HepG2 (cell line): Measurements from ENCODE around the gene EOMES. TPM values are rescaled to one million over a fixed set of nuclear protein-coding genes. Genes with fewer than 3 reads are reported as not detected.
A peak's percentile ranks its signal among the peaks of the same experiment; 100 is the strongest.

ENCODE experiments used
- CEBPB ChIP-seq: IDR thresholded peaks from 2 replicates; pipeline ENCODE4 v1.6.1; 2011; ENCODE audit warnings: low read depth, low read length, improper control_type of control experiment, borderline replicate concordance
- HIVEP1 ChIP-seq: sonication (generic); formaldehyde crosslinking; IDR thresholded peaks from 2 replicates; pipeline ENCODE4 v1.4.0; 2020; ENCODE audit warnings: mild to moderate bottlenecking, missing genetic modification reagents
- MATR3 ChIP-seq: sonication (generic); formaldehyde crosslinking; IDR thresholded peaks from 2 replicates; pipeline ENCODE4 v1.4.0; 2020; ENCODE audit warnings: missing genetic modification reagents
- MYC ChIP-seq: sonication (generic); formaldehyde crosslinking; IDR thresholded peaks from 2 replicates; pipeline ENCODE4 v1.9.0; 2021; ENCODE audit warnings: missing genetic modification reagents, borderline replicate concordance
- PRPF4 ChIP-seq: fragments of 200-400 bp; formaldehyde crosslinking; IDR thresholded peaks from 2 replicates; pipeline ENCODE4 v1.6.1; 2016; ENCODE audit warnings: low read length, low read depth; ENCODE audit not compliant: poor library complexity, severe bottlenecking
- SMYD3 ChIP-seq: sonication (generic); formaldehyde crosslinking; IDR thresholded peaks from 2 replicates; pipeline ENCODE4 v1.8.1; 2023; ENCODE audit warnings: mild to moderate bottlenecking, missing genetic modification reagents
- XRCC5 ChIP-seq: fragments of 200-400 bp; formaldehyde crosslinking; optimal IDR thresholded peaks from 2 replicates; pipeline ENCODE3; 2017; ENCODE audit warnings: mild to moderate bottlenecking, low read length
- ZNF24 ChIP-seq: fragments of 450-650 bp; IDR thresholded peaks from 2 replicates; pipeline ENCODE4 v1.6.1; 2017; ENCODE audit warnings: antibody characterized with exemption, mild to moderate bottlenecking
- ZNF468 ChIP-seq: sonication (generic); formaldehyde crosslinking; IDR thresholded peaks from 2 replicates; pipeline ENCODE4 v1.8.0; 2022; ENCODE audit warnings: mild to moderate bottlenecking, moderate library complexity, missing genetic modification reagents
- ZNF569 ChIP-seq: sonication (generic); formaldehyde crosslinking; IDR thresholded peaks from 2 replicates; pipeline ENCODE4 v1.5.0; 2020; ENCODE audit warnings: mild to moderate bottlenecking, missing genetic modification reagents, moderate library complexity, borderline replicate concordance
- ZNF792 ChIP-seq: IDR thresholded peaks from 2 replicates; pipeline ENCODE4 v1.6.1; 2016
- polyA plus RNA-seq, 8 experiments: library from polyadenylated mRNA; depleted of rRNA in 3 of 8; stranded (reverse) in 7 of 8; unstranded in 1 of 8; fragments of >200 nt; fragmentation: Illumina TruSeq in 4 of 8; extraction: Trizol in 4 of 8; gene quantifications; 2 replicates each; pipeline versions ENCODE4 v1.2.1 to v1.2.3, GENCODE V29; 2011 to 2016; ENCODE audit warnings: low read depth in 4 of 8, missing spikeins in 1 of 8, mixed read lengths in 1 of 8; ENCODE audit not compliant: insufficient read depth in 1 of 8
- total RNA-seq, 5 experiments: library from RNA; depleted of rRNA; stranded (reverse); fragments of >200 nt; fragmentation: Illumina TruSeq; extraction: Trizol; gene quantifications; 2 replicates each; pipeline ENCODE4 v1.2.3, GENCODE V29; 2016; ENCODE audit warnings: low read depth in 1 of 5
- TF ChIP-seq, protein P1 (sequence below): sonication (generic); formaldehyde crosslinking; IDR thresholded peaks from 2 replicates; pipeline ENCODE4 v1.4.0; 2020; ENCODE audit warnings: missing genetic modification reagents
- TF ChIP-seq, protein P2 (sequence below): sonication (generic); formaldehyde crosslinking; IDR thresholded peaks from 2 replicates; pipeline ENCODE4 v1.8.1; 2022; ENCODE audit warnings: mild to moderate bottlenecking, missing genetic modification reagents
- TF ChIP-seq, protein P3 (sequence below): sonication (generic); formaldehyde crosslinking; IDR thresholded peaks from 2 replicates; pipeline ENCODE4 v1.5.0; 2020; ENCODE audit warnings: missing genetic modification reagents
- TF ChIP-seq, protein P4 (sequence below): sonication (generic); formaldehyde crosslinking; IDR thresholded peaks from 2 replicates; pipeline ENCODE4 v1.4.0; 2020; ENCODE audit warnings: missing genetic modification reagents; ENCODE audit errors: not compliant biosample characterization
- TF ChIP-seq, protein P5 (sequence below): IDR thresholded peaks from 2 replicates; pipeline ENCODE4 v1.6.1; 2016; ENCODE audit warnings: low read depth, borderline replicate concordance
- TF ChIP-seq, protein P6 (sequence below): sonication (generic); formaldehyde crosslinking; IDR thresholded peaks from 2 replicates; pipeline ENCODE4 v1.5.1; 2020; ENCODE audit warnings: mild to moderate bottlenecking, missing genetic modification reagents, moderate library complexity
- TF ChIP-seq, protein P7 (sequence below): sonication (generic); formaldehyde crosslinking; IDR thresholded peaks from 2 replicates; pipeline ENCODE4 v1.5.0; 2020; ENCODE audit warnings: mild to moderate bottlenecking, missing genetic modification reagents

Gene EOMES
- total and polyA plus RNA-seq, 2 of the 13 experiments (the other 11 are each of a cell fraction or from before 2014, with no cell fraction given): 0.11 to 0.12 TPM

DNA sequence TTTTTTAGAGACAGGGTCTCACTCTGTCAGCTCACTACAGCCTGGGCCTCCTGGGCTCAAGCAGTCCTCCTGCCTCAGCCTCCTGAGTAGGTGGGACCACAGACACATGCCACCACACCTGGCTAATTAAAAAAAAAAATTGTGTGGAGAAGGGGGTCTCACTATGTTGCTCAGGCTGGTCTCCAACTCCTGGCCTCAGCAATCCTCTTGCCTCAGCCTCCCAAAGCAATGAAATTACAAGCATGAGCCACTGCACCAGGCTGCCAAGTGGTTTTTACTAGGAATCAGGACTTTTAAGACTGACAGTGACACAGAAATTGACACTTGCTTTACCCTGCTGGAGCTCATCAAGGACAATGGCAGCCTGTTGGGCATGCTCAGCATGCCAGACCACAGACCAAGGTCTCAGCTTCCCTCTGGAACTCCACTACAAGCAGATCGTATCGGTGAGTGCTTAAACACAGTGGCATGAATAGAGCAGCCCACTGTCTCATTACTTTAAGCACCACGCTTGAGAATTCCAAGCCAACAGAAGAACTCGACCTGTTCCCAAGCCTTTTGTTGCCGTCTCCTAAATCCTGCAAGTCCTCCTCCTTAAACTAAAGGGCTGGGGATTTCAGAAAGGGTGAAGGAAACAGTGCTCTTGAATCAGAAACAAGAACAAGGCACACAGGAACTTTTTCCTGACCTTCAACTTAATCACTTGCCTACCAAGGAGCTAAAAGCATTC lies 41.4 kb downstream of the EOMES start (continued):
- TF ChIP-seq, protein P1, sequence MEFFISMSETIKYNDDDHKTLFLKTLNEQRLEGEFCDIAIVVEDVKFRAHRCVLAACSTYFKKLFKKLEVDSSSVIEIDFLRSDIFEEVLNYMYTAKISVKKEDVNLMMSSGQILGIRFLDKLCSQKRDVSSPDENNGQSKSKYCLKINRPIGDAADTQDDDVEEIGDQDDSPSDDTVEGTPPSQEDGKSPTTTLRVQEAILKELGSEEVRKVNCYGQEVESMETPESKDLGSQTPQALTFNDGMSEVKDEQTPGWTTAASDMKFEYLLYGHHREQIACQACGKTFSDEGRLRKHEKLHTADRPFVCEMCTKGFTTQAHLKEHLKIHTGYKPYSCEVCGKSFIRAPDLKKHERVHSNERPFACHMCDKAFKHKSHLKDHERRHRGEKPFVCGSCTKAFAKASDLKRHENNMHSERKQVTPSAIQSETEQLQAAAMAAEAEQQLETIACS (CRISPR knock-in tag): no peak
- TF ChIP-seq ZNF468 (CRISPR knock-in tag) (no peak), PRPF4 (no peak), MATR3 (no peak), XRCC5 (no peak), MYC (no peak), CEBPB (no peak), HIVEP1 (no peak), ZNF569 (CRISPR knock-in tag) (no peak), SMYD3 (CRISPR knock-in tag) (0 out of 2 replicates have a peak, but pooled peaks have one; percentile 42), ZNF792 (no peak), ZNF24 (no peak)
- TF ChIP-seq, protein P2, sequence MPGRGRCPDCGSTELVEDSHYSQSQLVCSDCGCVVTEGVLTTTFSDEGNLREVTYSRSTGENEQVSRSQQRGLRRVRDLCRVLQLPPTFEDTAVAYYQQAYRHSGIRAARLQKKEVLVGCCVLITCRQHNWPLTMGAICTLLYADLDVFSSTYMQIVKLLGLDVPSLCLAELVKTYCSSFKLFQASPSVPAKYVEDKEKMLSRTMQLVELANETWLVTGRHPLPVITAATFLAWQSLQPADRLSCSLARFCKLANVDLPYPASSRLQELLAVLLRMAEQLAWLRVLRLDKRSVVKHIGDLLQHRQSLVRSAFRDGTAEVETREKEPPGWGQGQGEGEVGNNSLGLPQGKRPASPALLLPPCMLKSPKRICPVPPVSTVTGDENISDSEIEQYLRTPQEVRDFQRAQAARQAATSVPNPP (CRISPR knock-in tag): no peak
- TF ChIP-seq, protein P3, sequence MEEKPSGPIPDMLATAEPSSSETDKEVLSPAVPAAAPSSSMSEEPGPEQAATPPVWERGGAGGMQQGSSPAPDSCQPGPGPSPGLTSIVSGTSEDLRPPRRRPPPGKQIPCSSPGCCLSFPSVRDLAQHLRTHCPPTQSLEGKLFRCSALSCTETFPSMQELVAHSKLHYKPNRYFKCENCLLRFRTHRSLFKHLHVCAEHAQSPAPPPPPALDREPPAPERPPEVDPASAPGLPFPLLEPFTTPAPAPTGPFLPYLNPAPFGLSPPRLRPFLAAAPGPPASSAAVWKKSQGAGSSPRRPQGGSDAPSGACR (CRISPR knock-in tag): no peak
- TF ChIP-seq, protein P4, sequence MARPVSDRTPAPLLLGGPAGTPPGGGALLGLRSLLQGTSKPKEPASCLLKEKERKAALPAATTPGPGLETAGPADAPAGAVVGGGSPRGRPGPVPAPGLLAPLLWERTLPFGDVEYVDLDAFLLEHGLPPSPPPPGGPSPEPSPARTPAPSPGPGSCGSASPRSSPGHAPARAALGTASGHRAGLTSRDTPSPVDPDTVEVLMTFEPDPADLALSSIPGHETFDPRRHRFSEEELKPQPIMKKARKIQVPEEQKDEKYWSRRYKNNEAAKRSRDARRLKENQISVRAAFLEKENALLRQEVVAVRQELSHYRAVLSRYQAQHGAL (CRISPR knock-in tag): no peak
- TF ChIP-seq, protein P5, sequence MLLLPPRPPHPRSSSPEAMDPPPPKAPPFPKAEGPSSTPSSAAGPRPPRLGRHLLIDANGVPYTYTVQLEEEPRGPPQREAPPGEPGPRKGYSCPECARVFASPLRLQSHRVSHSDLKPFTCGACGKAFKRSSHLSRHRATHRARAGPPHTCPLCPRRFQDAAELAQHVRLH (CRISPR knock-in tag): 0 out of 2 replicates have a peak, but pooled peaks have one; percentile 29
- TF ChIP-seq, protein P6, sequence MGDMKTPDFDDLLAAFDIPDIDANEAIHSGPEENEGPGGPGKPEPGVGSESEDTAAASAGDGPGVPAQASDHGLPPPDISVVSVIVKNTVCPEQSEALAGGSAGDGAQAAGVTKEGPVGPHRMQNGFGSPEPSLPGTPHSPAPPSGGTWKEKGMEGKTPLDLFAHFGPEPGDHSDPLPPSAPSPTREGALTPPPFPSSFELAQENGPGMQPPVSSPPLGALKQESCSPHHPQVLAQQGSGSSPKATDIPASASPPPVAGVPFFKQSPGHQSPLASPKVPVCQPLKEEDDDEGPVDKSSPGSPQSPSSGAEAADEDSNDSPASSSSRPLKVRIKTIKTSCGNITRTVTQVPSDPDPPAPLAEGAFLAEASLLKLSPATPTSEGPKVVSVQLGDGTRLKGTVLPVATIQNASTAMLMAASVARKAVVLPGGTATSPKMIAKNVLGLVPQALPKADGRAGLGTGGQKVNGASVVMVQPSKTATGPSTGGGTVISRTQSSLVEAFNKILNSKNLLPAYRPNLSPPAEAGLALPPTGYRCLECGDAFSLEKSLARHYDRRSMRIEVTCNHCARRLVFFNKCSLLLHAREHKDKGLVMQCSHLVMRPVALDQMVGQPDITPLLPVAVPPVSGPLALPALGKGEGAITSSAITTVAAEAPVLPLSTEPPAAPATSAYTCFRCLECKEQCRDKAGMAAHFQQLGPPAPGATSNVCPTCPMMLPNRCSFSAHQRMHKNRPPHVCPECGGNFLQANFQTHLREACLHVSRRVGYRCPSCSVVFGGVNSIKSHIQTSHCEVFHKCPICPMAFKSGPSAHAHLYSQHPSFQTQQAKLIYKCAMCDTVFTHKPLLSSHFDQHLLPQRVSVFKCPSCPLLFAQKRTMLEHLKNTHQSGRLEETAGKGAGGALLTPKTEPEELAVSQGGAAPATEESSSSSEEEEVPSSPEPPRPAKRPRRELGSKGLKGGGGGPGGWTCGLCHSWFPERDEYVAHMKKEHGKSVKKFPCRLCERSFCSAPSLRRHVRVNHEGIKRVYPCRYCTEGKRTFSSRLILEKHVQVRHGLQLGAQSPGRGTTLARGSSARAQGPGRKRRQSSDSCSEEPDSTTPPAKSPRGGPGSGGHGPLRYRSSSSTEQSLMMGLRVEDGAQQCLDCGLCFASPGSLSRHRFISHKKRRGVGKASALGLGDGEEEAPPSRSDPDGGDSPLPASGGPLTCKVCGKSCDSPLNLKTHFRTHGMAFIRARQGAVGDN (CRISPR knock-in tag): no peak; the same call in 1 of the 2 replicates
- TF ChIP-seq, protein P7, sequence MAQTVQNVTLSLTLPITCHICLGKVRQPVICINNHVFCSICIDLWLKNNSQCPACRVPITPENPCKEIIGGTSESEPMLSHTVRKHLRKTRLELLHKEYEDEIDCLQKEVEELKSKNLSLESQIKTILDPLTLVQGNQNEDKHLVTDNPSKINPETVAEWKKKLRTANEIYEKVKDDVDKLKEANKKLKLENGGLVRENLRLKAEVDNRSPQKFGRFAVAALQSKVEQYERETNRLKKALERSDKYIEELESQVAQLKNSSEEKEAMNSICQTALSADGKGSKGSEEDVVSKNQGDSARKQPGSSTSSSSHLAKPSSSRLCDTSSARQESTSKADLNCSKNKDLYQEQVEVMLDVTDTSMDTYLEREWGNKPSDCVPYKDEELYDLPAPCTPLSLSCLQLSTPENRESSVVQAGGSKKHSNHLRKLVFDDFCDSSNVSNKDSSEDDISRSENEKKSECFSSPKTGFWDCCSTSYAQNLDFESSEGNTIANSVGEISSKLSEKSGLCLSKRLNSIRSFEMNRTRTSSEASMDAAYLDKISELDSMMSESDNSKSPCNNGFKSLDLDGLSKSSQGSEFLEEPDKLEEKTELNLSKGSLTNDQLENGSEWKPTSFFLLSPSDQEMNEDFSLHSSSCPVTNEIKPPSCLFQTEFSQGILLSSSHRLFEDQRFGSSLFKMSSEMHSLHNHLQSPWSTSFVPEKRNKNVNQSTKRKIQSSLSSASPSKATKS (CRISPR knock-in tag): no peak
